A549 treated with DMSO at 1 μM for 4 hours (cell line): ENCODE measurements around the gene CIRBP. TPM values are rescaled to one million over a fixed set of nuclear protein-coding genes. Genes with fewer than 3 reads are reported as not detected.

Source experiments
- total RNA-seq: library from RNA; stranded (reverse); fragments of 200-300 nt; extraction: Qiagen RNA extraction; gene quantifications from 5 replicates; pipeline ENCODE4 v1.2.3, GENCODE V29; 2022; ENCODE audit warnings: low read depth

Gene CIRBP
- total RNA-seq, result 89.0 to 226 TPM (median 98.8 TPM) in 5 replicates

DNA sequence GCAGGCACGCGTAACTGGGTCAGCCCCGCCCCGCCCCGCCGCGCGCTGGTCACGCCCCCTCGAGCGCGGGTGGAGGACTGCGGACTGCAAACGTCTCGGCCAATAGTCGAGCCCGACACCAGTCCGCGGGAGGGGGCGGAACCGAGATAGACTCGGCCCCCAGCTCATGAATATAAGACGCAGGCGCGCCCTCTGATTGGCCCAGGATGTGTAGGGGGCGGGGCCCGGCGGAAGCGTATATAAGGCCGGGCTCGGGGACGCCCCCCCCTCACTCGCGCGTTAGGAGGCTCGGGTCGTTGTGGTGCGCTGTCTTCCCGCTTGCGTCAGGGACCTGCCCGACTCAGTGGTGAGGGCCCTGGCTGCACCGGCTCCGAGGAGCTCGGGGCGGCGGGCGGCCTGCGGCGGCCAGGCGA is at the start of gene CIRBP:
Gene CIRBP, plus strand, starts transcription at position 268 of the 413 bp plus-strand sequence. CDS start 1,602 bp downstream, outside the sequence.

DNA sequence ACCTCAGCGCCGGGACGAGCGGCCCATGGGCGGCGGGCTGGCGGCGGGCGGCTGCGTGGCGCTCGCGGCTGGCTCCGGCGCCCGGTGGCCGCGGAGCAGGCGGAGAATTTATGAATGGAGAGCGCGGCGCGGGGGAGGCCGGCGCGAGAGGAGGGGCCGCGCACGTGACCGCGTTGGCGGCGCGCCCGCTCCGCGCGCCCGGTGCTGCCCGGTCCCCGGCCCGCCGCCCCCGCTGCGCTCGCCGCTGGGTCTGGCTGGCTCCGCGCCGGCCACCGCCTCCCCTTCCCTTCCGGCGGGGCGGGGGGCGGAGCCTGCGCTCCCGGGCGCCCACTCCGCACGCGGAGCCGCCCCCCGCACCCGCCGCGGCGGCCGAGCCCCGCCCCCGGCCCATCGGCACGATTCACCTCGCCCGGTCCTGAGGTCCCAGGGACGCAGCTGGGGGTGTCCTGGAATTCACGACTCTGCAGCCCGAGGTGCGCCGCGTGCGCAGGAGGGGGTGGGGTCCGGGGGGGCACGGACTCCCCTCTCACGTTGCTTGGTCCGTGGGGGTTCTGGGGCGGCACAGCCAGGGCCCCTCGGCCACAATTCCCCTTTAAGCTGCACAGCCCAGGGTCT is 31.3 kb upstream of the CIRBP start, which contains the start of gene CBARP:
Gene CBARP, minus strand, starts transcription at position 252 of the 615 bp plus-strand sequence. CDS start 1,905 bp downstream, outside the sequence.

DNA sequence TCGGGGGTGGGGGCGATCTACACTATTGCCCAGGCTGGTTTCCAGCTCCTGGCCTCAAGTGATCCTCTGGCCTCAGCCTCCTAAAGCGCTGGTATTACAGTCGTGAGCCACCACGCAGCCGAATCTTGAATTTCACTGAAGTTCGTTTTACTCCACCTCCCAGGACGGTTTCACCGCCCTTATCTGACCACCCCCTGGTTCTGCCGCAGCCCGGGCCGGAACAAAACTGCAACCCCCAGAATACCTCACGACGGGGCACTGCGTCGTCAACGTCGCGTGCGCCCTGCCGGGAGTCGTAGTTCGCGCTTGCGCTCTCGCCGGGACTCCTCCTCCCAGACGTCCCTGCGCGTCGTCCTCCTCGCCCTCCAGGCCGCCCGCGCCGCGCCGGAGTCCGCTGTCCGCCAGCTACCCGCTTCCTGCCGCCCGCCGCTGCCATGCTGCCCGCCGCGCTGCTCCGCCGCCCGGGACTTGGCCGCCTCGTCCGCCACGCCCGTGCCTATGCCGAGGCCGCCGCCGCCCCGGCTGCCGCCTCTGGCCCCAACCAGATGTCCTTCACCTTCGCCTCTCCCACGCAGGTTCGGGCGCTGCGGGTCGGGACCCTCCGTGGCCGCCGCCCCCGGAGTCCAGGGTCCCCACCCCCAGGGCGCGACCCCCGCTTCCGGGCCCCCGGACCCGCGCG is 27.6 kb upstream of the CIRBP start, which contains the start of gene ATP5F1D:
Gene ATP5F1D, plus strand, starts transcription at position 335 of the 679 bp plus-strand sequence. Its CDS starts 100 bp downstream, at position 435.

DNA sequence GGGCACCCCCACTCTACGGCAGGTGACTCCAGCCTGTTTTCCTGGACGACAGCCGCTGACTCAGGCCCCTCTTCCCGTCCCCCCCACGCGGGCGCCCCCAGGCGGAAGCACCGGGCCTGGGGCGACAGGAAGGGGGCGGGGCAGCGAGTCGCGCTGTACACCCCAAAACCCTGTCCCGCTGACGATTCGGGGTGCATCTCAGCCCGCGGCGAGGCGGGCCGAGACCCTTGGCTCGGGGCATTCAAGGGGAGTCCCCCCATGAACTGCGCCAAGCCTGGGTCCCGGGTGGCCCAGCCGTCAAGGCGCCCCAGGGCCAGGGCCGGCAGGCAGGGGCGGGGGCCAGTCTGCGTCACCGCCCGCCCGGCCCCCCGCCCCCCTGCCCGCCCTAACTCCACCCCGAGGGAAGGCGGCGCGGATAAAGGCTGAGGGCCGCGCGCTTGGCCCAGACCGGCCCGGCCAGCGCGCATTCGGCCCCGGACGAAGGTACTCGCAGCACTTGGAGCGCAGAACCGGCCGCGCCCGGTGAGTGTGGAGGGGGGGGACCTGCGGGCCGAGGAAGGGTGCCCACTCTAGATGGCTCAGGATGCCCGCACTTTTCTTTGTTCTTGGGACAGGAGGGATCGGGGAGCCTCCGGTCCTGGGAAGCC is 20.9 kb upstream of the CIRBP start, which contains the start of gene MIDN:
Gene MIDN, plus strand, starts transcription at position 445 of the 647 bp plus-strand sequence. CDS start 1,714 bp downstream, outside the sequence.

DNA sequence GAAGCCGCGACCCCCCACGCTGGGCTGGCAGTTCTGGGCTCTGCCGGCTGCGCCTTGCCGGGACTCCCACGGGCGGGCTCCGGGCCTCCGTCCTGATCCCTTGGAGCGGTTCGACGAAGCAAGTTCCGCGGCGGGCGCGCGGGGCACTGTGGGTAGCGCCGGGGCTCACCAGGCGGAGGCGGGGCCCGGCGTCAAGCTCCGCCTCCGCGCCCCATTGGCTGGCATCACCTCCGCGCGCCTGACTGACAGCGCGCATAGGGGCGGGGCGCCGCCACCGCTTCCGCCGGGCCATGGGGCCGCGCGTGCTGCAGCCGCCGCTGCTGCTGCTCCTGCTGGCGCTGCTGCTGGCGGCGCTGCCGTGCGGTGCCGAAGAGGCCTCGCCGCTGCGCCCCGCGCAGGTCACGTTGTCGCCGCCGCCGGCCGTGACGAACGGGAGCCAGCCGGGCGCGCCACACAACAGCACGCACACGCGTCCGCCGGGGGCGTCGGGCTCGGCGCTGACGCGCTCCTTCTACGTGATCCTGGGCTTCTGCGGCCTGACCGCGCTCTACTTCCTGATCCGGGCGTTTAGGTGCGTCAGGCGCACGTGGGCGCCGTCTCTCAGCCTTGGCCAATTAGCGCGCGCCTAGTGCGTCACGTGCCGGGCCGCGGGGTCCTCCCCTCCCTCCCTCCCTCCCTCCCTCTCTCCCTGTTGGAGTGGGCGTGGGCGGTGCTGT is 6.3 kb downstream of the CIRBP start, which contains the start of gene FAM174C:
Gene FAM174C, plus strand, starts transcription at position 271 of the 716 bp plus-strand sequence. Its CDS starts 20 bp downstream, at position 291.

DNA sequence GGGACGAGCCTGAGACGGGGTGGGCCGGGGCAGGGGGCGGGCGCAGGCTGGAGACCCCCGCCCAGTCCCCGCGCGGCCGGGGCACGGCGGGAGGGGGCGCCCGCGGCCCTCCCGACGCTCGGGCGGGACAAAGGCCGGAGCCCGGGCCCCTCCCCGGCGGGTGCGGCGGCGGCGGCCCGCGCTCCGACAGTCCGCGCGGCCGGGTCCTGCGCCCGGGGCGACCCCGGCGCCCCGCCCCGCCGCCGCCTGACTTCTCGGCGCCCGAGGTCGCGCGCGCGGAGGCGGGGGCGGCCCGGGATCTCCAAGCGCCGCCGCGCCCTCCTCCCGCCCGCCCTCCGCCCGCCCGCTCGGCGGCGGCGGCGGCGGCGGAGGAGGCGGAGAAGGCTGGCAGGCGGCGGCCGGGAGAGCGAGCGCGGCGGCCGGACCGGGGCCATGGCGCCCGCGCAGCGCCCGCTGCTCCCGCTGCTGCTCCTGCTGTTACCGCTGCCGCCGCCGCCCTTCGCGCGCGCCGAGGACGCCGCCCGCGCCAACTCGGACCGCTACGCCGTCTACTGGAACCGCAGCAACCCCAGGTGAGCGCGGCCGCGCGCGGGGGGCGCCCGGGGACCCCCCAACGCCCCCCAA is 16.7 kb downstream of the CIRBP start, which contains the start of gene EFNA2:
Gene EFNA2, plus strand, starts transcription at position 137 of the 624 bp plus-strand sequence. Its CDS starts 296 bp downstream, at position 433.

Other genes with a start within 250 kb of the CIRBP start
- 72.8 to 115 TPM (median 101 TPM) in 5 replicates for gene TMEM259, start 248.2 kb upstream of the CIRBP start, total RNA-seq
- not detected in 5 replicates for gene RNU6-2, start 247.8 kb upstream of the CIRBP start, total RNA-seq
- 48.4 to 58.7 TPM (median 53.6 TPM) in 5 replicates for gene CNN2, start 242.7 kb upstream of the CIRBP start, total RNA-seq
- 4.6 to 9.3 TPM (median 8.6 TPM) in 5 replicates for gene ABCA7, start 229.2 kb upstream of the CIRBP start, total RNA-seq
- gene ARHGAP45, start 202.2 kb upstream of the CIRBP start, total RNA-seq, result 1.1 to 2.0 TPM (median 1.9 TPM) in 5 replicates
- 197 to 246 TPM (median 217 TPM) in 5 replicates for gene POLR2E, start 174.0 kb upstream of the CIRBP start, total RNA-seq
- gene GPX4, start 165.3 kb upstream of the CIRBP start, total RNA-seq, result 425 to 478 TPM (median 449 TPM) in 5 replicates
- 31.3 to 51.9 TPM (median 45.6 TPM) in 5 replicates for gene SBNO2, start 95.1 kb upstream of the CIRBP start, total RNA-seq
- gene STK11, start 63.6 kb upstream of the CIRBP start, total RNA-seq, result 31.5 to 40.8 TPM (median 39.5 TPM) in 5 replicates
- gene CBARP, start 31.3 kb upstream of the CIRBP start, total RNA-seq, result 2.3 to 4.0 TPM (median 3.7 TPM) in 5 replicates
- gene ATP5F1D, start 27.6 kb upstream of the CIRBP start, total RNA-seq, result 82.4 to 163 TPM (median 149 TPM) in 5 replicates
- gene MIDN, start 20.7 kb upstream of the CIRBP start, total RNA-seq, result 42.1 to 48.9 TPM (median 48.2 TPM) in 5 replicates
- 50.5 to 96.1 TPM (median 82.6 TPM) in 5 replicates for gene FAM174C, start 6.2 kb downstream of the CIRBP start, total RNA-seq
- gene EFNA2, start 16.5 kb downstream of the CIRBP start, total RNA-seq, result 1.1 to 2.1 TPM (median 1.4 TPM) in 5 replicates
- 61.3 to 78.6 TPM (median 70.3 TPM) in 5 replicates for gene NDUFS7, start 114.6 kb downstream of the CIRBP start, total RNA-seq
- 25.1 to 40.6 TPM (median 35.1 TPM) in 5 replicates for gene GAMT, start 132.2 kb downstream of the CIRBP start, total RNA-seq
- 81.3 to 109 TPM (median 103 TPM) in 5 replicates for gene DAZAP1, start 138.3 kb downstream of the CIRBP start, total RNA-seq
- 1,625 to 1,906 TPM (median 1,687 TPM) in 5 replicates for gene RPS15, start 169.1 kb downstream of the CIRBP start, total RNA-seq
- 0.91 to 2.5 TPM (median 2.0 TPM) in 5 replicates for gene APC2, start 180.8 kb downstream of the CIRBP start, total RNA-seq
- gene C19orf25, start 209.9 kb downstream of the CIRBP start, total RNA-seq, result 10.9 to 20.9 TPM (median 20.3 TPM) in 5 replicates
- gene PCSK4, start 221.0 kb downstream of the CIRBP start, total RNA-seq, result 0.64 to 1.2 TPM (median 0.89 TPM) in 5 replicates
- gene REEP6, start 221.8 kb downstream of the CIRBP start, total RNA-seq, result 3.7 to 5.9 TPM (median 4.9 TPM) in 5 replicates
- gene ADAMTSL5, start 243.7 kb downstream of the CIRBP start, total RNA-seq, result 2.7 to 4.2 TPM (median 3.4 TPM) in 5 replicates